Caco-2 (cell line): ENCODE data around the gene CHRDL1. TPM values are rescaled to one million over a fixed set of nuclear protein-coding genes. Genes with fewer than 3 reads are reported as not detected.

ENCODE experiments used
- BruUV-seq: library from RNA; stranded (reverse); fragments of 400-500 nt; replicated peaks from 2 replicates; lab custom pipeline; 2021; lab: Mats Ljungman, UMichigan
- CTCF ChIA-PET: fragments of 300-600 bp; sonication (Branson Sonifier 250); formaldehyde crosslinking; loops from one replicate; lab custom pipeline; 2022; ENCODE audit warnings: antibody characterized with exemption; lab: Charles Lee
- POLR2A ChIA-PET: fragments of 300-600 bp; sonication (Branson Sonifier 250); formaldehyde crosslinking; loops from one replicate; lab custom pipeline; 2022; ENCODE audit warnings: antibody characterized with exemption; lab: Charles Lee
- DNase-seq, 2 experiments: peaks; one replicate each; pipeline versions ENCODE4 v3.0.0 to v3.0.0-alpha.2; 2020 to 2022
- H3K27me3 ChIP-seq: replicated peaks from 2 replicates; pipeline ENCODE4 v1.6.0; 2011; ENCODE audit warnings: low read length; ENCODE audit not compliant: control insufficient read depth, insufficient read depth
- H3K36me3 ChIP-seq: 2 replicates; pipeline ENCODE4 v1.5.1; 2011; ENCODE audit warnings: low read length; ENCODE audit not compliant: control insufficient read depth, insufficient read depth
- H3K4me1 ChIP-seq: fragments of 250-450 bp; sonication (Bioruptor Pico); 2 replicates; pipeline ENCODE4 v1.5.1; 2020; ENCODE audit warnings: mild to moderate bottlenecking
- H3K4me3 ChIP-seq: 2 replicates; pipeline ENCODE4 v1.5.1; 2011; ENCODE audit warnings: low read depth, mild to moderate bottlenecking, control low read depth, low read length
- H3K9me3 ChIP-seq: fragments of 250-450 bp; sonication (Bioruptor Pico); 2 replicates; pipeline ENCODE4 v1.5.1; 2020; ENCODE audit warnings: mild to moderate bottlenecking, moderate library complexity
- H3K27ac Mint-ChIP-seq: one replicate; pipeline ENCODE4 v1.8.0; 2022; ENCODE audit warnings: mixed read lengths; ENCODE audit not compliant: unreplicated experiment
- H3K27me3 Mint-ChIP-seq: one replicate; pipeline ENCODE4 v1.8.0; 2022; ENCODE audit warnings: mixed read lengths; ENCODE audit not compliant: insufficient read depth, unreplicated experiment
- H3K36me3 Mint-ChIP-seq: one replicate; pipeline ENCODE4 v1.8.0; 2022; ENCODE audit warnings: mild to moderate bottlenecking, mixed read lengths; ENCODE audit not compliant: insufficient read depth, unreplicated experiment
- H3K4me1 Mint-ChIP-seq: one replicate; pipeline ENCODE4 v1.8.0; 2022; ENCODE audit warnings: low read depth, mixed read lengths; ENCODE audit not compliant: unreplicated experiment
- H3K4me3 Mint-ChIP-seq: one replicate; pipeline ENCODE4 v1.8.0; 2022; ENCODE audit warnings: mild to moderate bottlenecking, moderate library complexity, mixed read lengths; ENCODE audit not compliant: unreplicated experiment
- H3K9me3 Mint-ChIP-seq: one replicate; pipeline ENCODE4 v1.8.0; 2022; ENCODE audit warnings: mixed read lengths; ENCODE audit not compliant: unreplicated experiment
- CTCF ChIP-seq, 2 experiments: fragments of 200-600 bp in 1 of 2; IDR thresholded peaks; 1 replicate in 1 of 2; 2 replicates in 1 of 2; pipeline versions ENCODE4 v1.5.1 to v1.8.0; 2011 to 2022; ENCODE audit warnings: antibody characterized with exemption in 1 of 2, control low read depth in 1 of 2, inconsistent platforms in 1 of 2, low read depth in 1 of 2, low read length in 1 of 2, mild to moderate bottlenecking in 1 of 2, moderate library complexity in 1 of 2; ENCODE audit not compliant: insufficient read depth in 1 of 2, severe bottlenecking in 1 of 2, unreplicated experiment in 1 of 2
- intact Hi-C: fragments of 100-400 bp; cut with micrococcal nuclease; formaldehyde crosslinking; loops from one replicate; pipeline ENCODE4 v1.10.0; 2022; ENCODE audit not compliant: unreplicated experiment
- total RNA-seq: library from RNA; stranded (reverse); gene quantifications from 2 replicates; pipeline ENCODE4 v1.2.3, GENCODE V29; 2022

CHRDL1 gene
- total RNA-seq, 1 experiment from 2014 or later, result not detected

- intact Hi-C loops, result no loop called here
- H3K9me3 Mint-ChIP-seq, result no peaks in the 10 kb centered on the region
- no peak overlapping the region for H3K27ac Mint-ChIP-seq
- no TSS peak for BruUV-seq
- no peaks in the 10 kb centered on the region for H3K4me1 Mint-ChIP-seq
- Histone ChIP-seq H3K9me3 (no peaks in the 10 kb centered on the region), H3K4me1 (no peaks in the 10 kb centered on the region), H3K27me3 (no peaks in the 10 kb centered on the region), H3K4me3 (no peak overlapping the region), H3K36me3 (no peaks in the 10 kb centered on the region)
- DNase-seq, result no peak
- peaks cover 4% of the 10 kb centered on the region for H3K27me3 Mint-ChIP-seq
- H3K36me3 Mint-ChIP-seq, result no peaks in the 10 kb centered on the region
- ChIA-PET CTCF (no interaction called here), POLR2A (no interaction called here)
- no peak overlapping the region for H3K4me3 Mint-ChIP-seq
- TF ChIP-seq CTCF (IDR thresholded peaks at IDR 0.05; ENCODE audit: insufficient read depth in 1 of 2, low read depth in 1 of 2, low read length in 1 of 2, severe bottlenecking in 1 of 2, unreplicated experiment in 1 of 2), result no peak
Measured at GRCh38 chrX:110743679-110744340, 51.8 kb downstream of the CHRDL1 start.

GRCh38 chrX:110741213-110741796 is 54.3 kb downstream of the CHRDL1 start:
- DNase-seq, result no peak
- H3K27me3 ChIP-seq, result no peaks in the 10 kb centered on the region
- H3K4me1 ChIP-seq, result no peaks in the 10 kb centered on the region
- no peaks in the 10 kb centered on the region for H3K36me3 ChIP-seq
- Mint-ChIP-seq H3K36me3 (no peaks in the 10 kb centered on the region), H3K27ac (no peak overlapping the region), H3K27me3 (no peaks in the 10 kb centered on the region), H3K4me1 (no peaks in the 10 kb centered on the region), H3K4me3 (no peak overlapping the region), H3K9me3 (no peaks in the 10 kb centered on the region)
- BruUV-seq, result no TSS peak
- no peak overlapping the region for H3K4me3 ChIP-seq
- POLR2A ChIA-PET, result no interaction called here
- intact Hi-C loops, result no loop called here
- CTCF ChIA-PET, result no interaction called here
- no peak for TF ChIP-seq CTCF (IDR thresholded peaks at IDR 0.05; ENCODE audit: insufficient read depth in 1 of 2, low read depth in 1 of 2, low read length in 1 of 2, severe bottlenecking in 1 of 2, unreplicated experiment in 1 of 2)
- no peaks in the 10 kb centered on the region for H3K9me3 ChIP-seq

GRCh38 chrX:110734894-110735541 is 60.6 kb downstream of the CHRDL1 start:
- Histone ChIP-seq H3K4me1 (no peaks in the 10 kb centered on the region), H3K27me3 (no peaks in the 10 kb centered on the region), H3K9me3 (no peaks in the 10 kb centered on the region), H3K4me3 (no peak overlapping the region), H3K36me3 (no peaks in the 10 kb centered on the region)
- H3K27ac Mint-ChIP-seq, result no peak overlapping the region
- no peak for TF ChIP-seq CTCF (IDR thresholded peaks at IDR 0.05; ENCODE audit: insufficient read depth in 1 of 2, low read depth in 1 of 2, low read length in 1 of 2, severe bottlenecking in 1 of 2, unreplicated experiment in 1 of 2)
- POLR2A ChIA-PET, result no interaction called here
- H3K36me3 Mint-ChIP-seq, result no peaks in the 10 kb centered on the region
- H3K4me3 Mint-ChIP-seq, result no peak overlapping the region
- no TSS peak for BruUV-seq
- no peak for DNase-seq
- CTCF ChIA-PET, result no interaction called here
- no peaks in the 10 kb centered on the region for H3K4me1 Mint-ChIP-seq
- peaks cover 2% of the 10 kb centered on the region for H3K27me3 Mint-ChIP-seq
- intact Hi-C loops, result no loop called here
- no peaks in the 10 kb centered on the region for H3K9me3 Mint-ChIP-seq
